Stomach (tissue), 9 donors: ENCODE data around the gene AMN1. TPM values are rescaled to one million over a fixed set of nuclear protein-coding genes. Genes with fewer than 3 reads are reported as not detected.
"Not testable (repeated sequence)": the region's sequence is repeated elsewhere in the genome, so short reads cannot be mapped to it uniquely, and the experiment has no call there.

Experiments used
- DNase-seq, 2 donors: peaks; one replicate each; pipeline versions ENCODE4 v3.0.0 to v3.0.0-alpha.2; 2013 to 2019
- H3K27ac ChIP-seq, 5 donors: fragments of 200-600 bp in 4 of 5; sonication (generic) in 4 of 5; one replicate each; pipeline ENCODE4 v1.5.1; 2013 to 2019; ENCODE audit warnings: mild to moderate bottlenecking in 1 of 5, moderate library complexity in 1 of 5
- H3K27me3 ChIP-seq, 3 donors: fragments of 200-600 bp; sonication (generic); one replicate each; pipeline ENCODE4 v1.5.1; 2017 to 2019; ENCODE audit warnings: mixed run types in 1 of 3
- H3K36me3 ChIP-seq, 4 donors: fragments of 200-600 bp; sonication (generic); 1 replicate in 3 of 4; 2 replicates in 1 of 4; pipeline ENCODE4 v1.5.1; 2016 to 2019
- H3K4me1 ChIP-seq, 4 donors: fragments of 200-600 bp; sonication (generic); one replicate each; pipeline ENCODE4 v1.5.1; 2016 to 2019
- H3K4me3 ChIP-seq, 4 donors: fragments of 200-600 bp; sonication (generic) in 3 of 4; one replicate each; pipeline ENCODE4 v1.5.1; 2016 to 2019; ENCODE audit warnings: mild to moderate bottlenecking in 1 of 4
- H3K9me3 ChIP-seq, 4 donors: fragments of 200-600 bp; sonication (generic); one replicate each; pipeline ENCODE4 v1.5.1; 2016 to 2019
- CTCF ChIP-seq, 7 experiments: fragments of 450-650 bp in 4 of 7; fragments of 200-600 bp in 3 of 7; sonication (generic) in 3 of 7; IDR thresholded peaks; one replicate each; pipeline ENCODE4 v1.5.1; 2016 to 2019; ENCODE audit warnings: antibody characterized with exemption in 7 of 7, control low read depth in 2 of 7, mild to moderate bottlenecking in 1 of 7
- EP300 ChIP-seq: sonication (generic); formaldehyde crosslinking; IDR thresholded peaks from one replicate; pipeline ENCODE4 v1.6.1; 2017; ENCODE audit warnings: antibody characterized with exemption
- POLR2A ChIP-seq, 4 donors: fragments of 450-650 bp; IDR thresholded peaks; one replicate each; pipeline ENCODE4 v1.6.1; 2016; ENCODE audit warnings: antibody characterized with exemption in 4 of 4, control low read depth in 2 of 4, mild to moderate bottlenecking in 1 of 4, moderate library complexity in 1 of 4
- POLR2AphosphoS5 ChIP-seq, 3 donors: sonication (generic); formaldehyde crosslinking; IDR thresholded peaks; one replicate each; pipeline ENCODE4 v1.6.1; 2016; ENCODE audit warnings: antibody characterized with exemption in 3 of 3
- WGBS, 5 donors: extraction: QIAGEN DNeasy Blood & Tissue Kit in 3 of 5; methylation state at CpG; one replicate each; pipeline versions ENCODE4 v1.1.5 to v1.1.7; 2013 to 2018; 5-methylcytosine and 5-hydroxymethylcytosine counted together
- intact Hi-C: fragments of 100-400 bp; cut with DNase I; formaldehyde crosslinking; loops from one replicate; pipeline ENCODE4 v1.15.1; 2023; ENCODE audit warnings: low total_unique reads
- polyA plus RNA-seq, 3 donors: library from polyadenylated mRNA; stranded (reverse); fragments of 200-250 nt; gene quantifications; one replicate each; pipeline ENCODE4 v1.2.3, GENCODE V29; 2013
- total RNA-seq, 5 donors: library from RNA; depleted of rRNA; stranded (reverse); fragments of >200 nt; gene quantifications; one replicate each; pipeline versions ENCODE4 v1.1.0 to v1.2.3, GENCODE V29; 2014 to 2016
- donor health status: healthy with polysubstance abuse.
- donor health status: Bipolar disorder and iron deficiency.
- donor health status: healthy.

The AMN1 gene
- total and polyA plus RNA-seq, 8 donors = 2.9 to 131 (median 11.2) TPM; not detected in 1

DNA sequence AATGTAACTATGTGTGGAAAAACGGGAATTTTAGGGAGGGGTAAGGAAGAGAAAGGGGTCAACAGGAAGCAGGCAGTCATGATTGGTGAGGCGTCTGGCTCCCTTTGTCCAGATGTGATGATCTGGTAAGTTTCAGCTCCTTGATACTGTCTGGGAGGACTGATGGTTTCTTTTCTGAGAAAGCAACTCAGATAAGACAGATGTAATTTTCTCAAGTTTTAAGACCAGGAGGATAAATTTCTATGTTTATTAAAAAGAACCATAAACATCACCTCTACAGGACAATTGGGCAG, 21.9 kb upstream of the AMN1 start:
- TF ChIP-seq POLR2AphosphoS5 (IDR thresholded peaks at IDR 0.05) = no peak
- TF ChIP-seq CTCF (IDR thresholded peaks at IDR 0.05) = no peak
- no peak for TF ChIP-seq POLR2A (IDR thresholded peaks at IDR 0.05)
- TF ChIP-seq EP300 = no peak
- Histone ChIP-seq H3K27ac (peak overlapping the region; percentile 5 to 89 (median 79)), H3K4me1 (peaks cover 5 to 51% (median 14%) of the 10 kb centered on the region in 4 donors), H3K36me3 (no peaks in the 10 kb centered on the region), H3K9me3 (peaks cover 0 to 7% (median 0%) of the 10 kb centered on the region in 4 donors), H3K27me3 (no peaks in the 10 kb centered on the region), H3K4me3 (no peak overlapping the region)
- DNase-seq = no peak
- intact Hi-C loops = no loop called here
- WGBS, 5 donors = 43 to 77% (median 69%) methylated on average over 2 of the region's 2 CpGs

GRCh38 chr12:31749024-31749704, 20.3 kb upstream of the AMN1 start:
- 17 to 34% (median 26%) methylated on average over 5 of the region's 5 CpGs for WGBS, 5 donors
- H3K27me3 ChIP-seq = no peaks in the 10 kb centered on the region
- DNase-seq = peak; percentile 87 to 95

DNA sequence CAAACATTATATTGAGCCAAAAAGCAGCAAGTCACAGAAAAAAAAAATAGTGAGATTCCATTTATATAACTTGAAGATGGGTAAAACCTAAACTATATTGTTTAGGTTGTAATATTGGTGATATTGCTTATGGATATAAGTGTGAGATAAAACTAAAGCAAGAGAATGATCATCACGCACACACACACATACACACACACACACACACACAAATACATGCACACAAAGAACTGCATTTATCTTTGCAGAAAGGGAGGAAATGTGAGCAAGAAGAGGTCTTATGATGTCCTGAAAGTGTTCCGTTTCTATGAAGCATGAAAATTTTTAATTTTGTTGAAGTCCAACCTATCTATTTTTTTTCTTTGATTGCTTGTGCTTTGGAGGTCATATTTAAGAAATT, 16.4 kb upstream of the AMN1 start:
- Histone ChIP-seq H3K9me3 (peaks cover 0 to 7% (median 0%) of the 10 kb centered on the region in 4 donors), H3K4me3 (no peak overlapping the region), H3K36me3 (no peaks in the 10 kb centered on the region), H3K4me1 (peaks cover 6 to 57% (median 19%) of the 10 kb centered on the region in 4 donors), H3K27ac (peak overlapping the region in 4 of 5 donors; percentile 79 to 89 (median 83)), H3K27me3 (no peaks in the 10 kb centered on the region)
- no peak for DNase-seq
- TF ChIP-seq EP300 (no peak), CTCF (IDR thresholded peaks at IDR 0.05) (no peak), POLR2AphosphoS5 (IDR thresholded peaks at IDR 0.05) (no peak)
- WGBS, 5 donors = 76 to 86% (median 85%) methylated on average over 2 of the region's 2 CpGs
- intact Hi-C loops = no loop called here

More at GRCh38 chr12:31749024-31749704, 20.3 kb upstream of the AMN1 start:
- H3K27ac ChIP-seq = peak overlapping the region; percentile 75 to 96 (median 85)
- H3K36me3 ChIP-seq = no peaks in the 10 kb centered on the region
- H3K4me1 ChIP-seq = peaks cover 5 to 53% (median 14%) of the 10 kb centered on the region in 4 donors
- TF ChIP-seq POLR2AphosphoS5 (IDR thresholded peaks at IDR 0.05) (peak; percentile 5 to 93 (median 88)), POLR2A (IDR thresholded peaks at IDR 0.05) (no peak), EP300 (no peak), CTCF (IDR thresholded peaks at IDR 0.05) (no peak)
- intact Hi-C loops = no loop called here
- H3K9me3 ChIP-seq = peaks cover 0 to 7% (median 0%) of the 10 kb centered on the region in 4 donors
- H3K4me3 ChIP-seq = no peak overlapping the region

GRCh38 chr12:31744363-31744762, 15.5 kb upstream of the AMN1 start:
- DNase-seq = peak; percentile 62 to 85

GRCh38 chr12:31742891-31743290, 14.1 kb upstream of the AMN1 start:
- H3K27me3 ChIP-seq = no peaks in the 10 kb centered on the region
- DNase-seq = peak in 1 of 2 donors; percentile 38
- TF ChIP-seq EP300 (no peak), POLR2AphosphoS5 (IDR thresholded peaks at IDR 0.05) (no peak), CTCF (IDR thresholded peaks at IDR 0.05) (no peak), POLR2A (IDR thresholded peaks at IDR 0.05) (no peak)
- H3K9me3 ChIP-seq = no peaks in the 10 kb centered on the region
- 0 to 15% (median 6%) methylated on average over 1 of the region's 1 CpG for WGBS, 5 donors
- no peak overlapping the region for H3K4me3 ChIP-seq
- intact Hi-C loops = no loop called here
- peak overlapping the region in 4 of 5 donors; percentile 56 to 89 (median 82) for H3K27ac ChIP-seq
- H3K36me3 ChIP-seq = no peaks in the 10 kb centered on the region
- H3K4me1 ChIP-seq = peaks cover 6 to 41% (median 15%) of the 10 kb centered on the region in 4 donors

More at GRCh38 chr12:31744363-31744762, 15.5 kb upstream of the AMN1 start:
- Histone ChIP-seq H3K27ac (peak overlapping the region; percentile 75 to 89 (median 81)), H3K4me1 (peaks cover 6 to 52% (median 17%) of the 10 kb centered on the region in 4 donors)
- H3K9me3 ChIP-seq, H3K27me3 ChIP-seq, H3K4me3 ChIP-seq, intact Hi-C loops, H3K36me3 ChIP-seq: not testable (repeated sequence)
- WGBS, 5 donors = 35 to 59% (median 49%) methylated on average over 4 of the region's 4 CpGs
